Kidney (tissue), 14 donors: Measurements from ENCODE around the gene ANKRD60. TPM values are rescaled to one million over a fixed set of nuclear protein-coding genes. Genes with fewer than 3 reads are reported as not detected.

Experiments used
- DNase-seq, 5 donors: peaks; one replicate each; pipeline ENCODE4 v3.0.0-alpha.2; 2013 to 2020
- FAIRE-seq: peaks from 2 replicates; lab custom pipeline; 2012; peaks lifted over from hg19 to GRCh38; lab: Jason Lieb, UNC
- H3K27ac ChIP-seq, 2 donors: one replicate each; pipeline ENCODE4 v1.7.0; 2013; ENCODE audit warnings: low read depth in 2 of 2, low read length in 2 of 2, inconsistent platforms in 1 of 2
- H3K27me3 ChIP-seq: one replicate; pipeline ENCODE4 v1.7.1; 2013; ENCODE audit warnings: low read length, inconsistent platforms; ENCODE audit not compliant: control insufficient read depth, insufficient read depth
- H3K36me3 ChIP-seq, 3 donors: one replicate each; pipeline versions ENCODE4 v1.7.0 to v1.7.1; 2013; ENCODE audit warnings: low read length in 3 of 3, control low read depth in 1 of 3, inconsistent platforms in 1 of 3; ENCODE audit not compliant: insufficient read depth in 3 of 3, control insufficient read depth in 2 of 3
- H3K4me1 ChIP-seq, 3 donors: one replicate each; pipeline versions ENCODE4 v1.7.0 to v1.7.1; 2013; ENCODE audit warnings: low read length in 3 of 3, inconsistent platforms in 1 of 3, low read depth in 1 of 3; ENCODE audit not compliant: control insufficient read depth in 2 of 3, insufficient read depth in 2 of 3
- H3K4me3 ChIP-seq, 3 donors: one replicate each; pipeline versions ENCODE4 v1.7.0 to v1.8.1; 2013; ENCODE audit warnings: low read length in 3 of 3, control low read depth in 1 of 3, inconsistent platforms in 1 of 3
- H3K9ac ChIP-seq, 3 donors: one replicate each; pipeline versions ENCODE4 v1.7.0 to v1.7.1; 2013; ENCODE audit warnings: low read length in 3 of 3, control low read depth in 1 of 3, inconsistent platforms in 1 of 3
- H3K9me3 ChIP-seq, 3 donors: one replicate each; pipeline versions ENCODE4 v1.7.0 to v1.7.1; 2013; ENCODE audit warnings: low read length in 3 of 3, control low read depth in 1 of 3, inconsistent platforms in 1 of 3; ENCODE audit not compliant: control insufficient read depth in 2 of 3, insufficient read depth in 1 of 3
- CTCF ChIP-seq: IDR thresholded peaks from 3 replicates; pipeline ENCODE4 v1.5.1; 2012; ENCODE audit warnings: mild to moderate bottlenecking, moderate library complexity, borderline replicate concordance; ENCODE audit not compliant: insufficient read depth; ENCODE audit errors: extremely low read depth
- intact Hi-C: fragments of 100-400 bp; cut with DNase I; formaldehyde crosslinking; loops from one replicate; pipeline ENCODE4 v1.11.1; 2022
- polyA plus RNA-seq: library from polyadenylated mRNA; stranded (reverse); fragments of 350-450 nt; fragmentation: Illumina TruSeq; extraction: RNeasy Lipid Tissue Mini Kit (QIAGEN cat#74804); gene quantifications from one replicate; pipeline ENCODE4 v1.2.3, GENCODE V29; 2014; ENCODE audit warnings: low read depth, low replicate concordance; ENCODE audit not compliant: insufficient read depth
- total RNA-seq: library from RNA; stranded (reverse); fragmentation: NEBNext Ultra II Directional; extraction: Animal tissue kit (Norgen Biotek cat#: 25700); gene quantifications from one replicate; pipeline ENCODE4 v1.2.1, GENCODE V29; 2021
- donor health status: control.
- donor health status: control.
- donor health status: control.
- donor health status: control.
- donor health status: control.
- donor health status: DM: yes; HTN: yes; CAD: no.
- donor health status: Normal renal cell carcinoma (clear cell type).

Gene ANKRD60
- total and polyA plus RNA-seq, 2 donors from 2014 or later, result not detected

GRCh38 chr20:58261660-58262059, 33.2 kb upstream of the ANKRD60 start:
- no peak overlapping the region for H3K27ac ChIP-seq
- H3K36me3 ChIP-seq, result peaks cover 0 to 18% (median 5%) of the 10 kb centered on the region in 3 donors
- no peaks in the 10 kb centered on the region for H3K27me3 ChIP-seq
- intact Hi-C loops, result no loop called here
- TF ChIP-seq CTCF, result no peak
- no peak for FAIRE-seq
- no peak overlapping the region for H3K4me3 ChIP-seq
- no peak overlapping the region for H3K9ac ChIP-seq
- no peaks in the 10 kb centered on the region for H3K9me3 ChIP-seq
- no peaks in the 10 kb centered on the region for H3K4me1 ChIP-seq
- no peak for DNase-seq

GRCh38 chr20:58260006-58260405, 31.6 kb upstream of the ANKRD60 start:
- H3K4me3 ChIP-seq, result no peak overlapping the region
- H3K36me3 ChIP-seq, result peaks cover 0 to 14% (median 3%) of the 10 kb centered on the region in 3 donors
- H3K27ac ChIP-seq, result no peak overlapping the region
- no peak for FAIRE-seq
- no peaks in the 10 kb centered on the region for H3K9me3 ChIP-seq
- H3K9ac ChIP-seq, result no peak overlapping the region
- DNase-seq, result no peak
- H3K4me1 ChIP-seq, result no peaks in the 10 kb centered on the region
- intact Hi-C loops, result no loop called here
- no peak for TF ChIP-seq CTCF
- no peaks in the 10 kb centered on the region for H3K27me3 ChIP-seq

- FAIRE-seq, result no peak
- intact Hi-C loops, result no loop called here
- TF ChIP-seq CTCF, result no peak
Observed at GRCh38 chr20:58256842-58257241, 28.4 kb upstream of the ANKRD60 start.

GRCh38 chr20:58256307-58256706, 27.9 kb upstream of the ANKRD60 start:
- Histone ChIP-seq H3K4me1 (no peaks in the 10 kb centered on the region), H3K36me3 (peaks cover 0 to 2% (median 0%) of the 10 kb centered on the region in 3 donors), H3K9me3 (no peaks in the 10 kb centered on the region), H3K4me3 (no peak overlapping the region), H3K27ac (no peak overlapping the region), H3K27me3 (no peaks in the 10 kb centered on the region), H3K9ac (no peak overlapping the region)
- FAIRE-seq (no peak), DNase-seq (no peak)
- intact Hi-C loops, result no loop called here
- no peak for TF ChIP-seq CTCF

More at GRCh38 chr20:58256842-58257241, 28.4 kb upstream of the ANKRD60 start:
- DNase-seq, result no peak
- Histone ChIP-seq H3K9ac (no peak overlapping the region), H3K4me1 (no peaks in the 10 kb centered on the region), H3K9me3 (no peaks in the 10 kb centered on the region), H3K36me3 (peaks cover 0 to 2% (median 0%) of the 10 kb centered on the region in 3 donors), H3K27ac (no peak overlapping the region), H3K27me3 (no peaks in the 10 kb centered on the region), H3K4me3 (no peak overlapping the region)
